Muscle layer of duodenum (tissue), 2 donors: ENCODE data around the gene CLIC3.

Source experiments
- H3K27ac ChIP-seq: one replicate; pipeline ENCODE4 v1.7.0; 2013; ENCODE audit warnings: mild to moderate bottlenecking, low read length
- H3K27me3 ChIP-seq: one replicate; pipeline ENCODE4 v1.7.0; 2013; ENCODE audit warnings: low read depth, mild to moderate bottlenecking, control low read depth, low read length
- H3K36me3 ChIP-seq, 2 donors: one replicate each; pipeline ENCODE4 v1.7.0; 2013; ENCODE audit warnings: low read length in 2 of 2, control low read depth in 1 of 2, mild to moderate bottlenecking in 1 of 2; ENCODE audit not compliant: insufficient read depth in 2 of 2, control insufficient read depth in 1 of 2
- H3K4me1 ChIP-seq, 2 donors: one replicate each; pipeline ENCODE4 v1.7.0; 2013; ENCODE audit warnings: low read length in 2 of 2, mild to moderate bottlenecking in 2 of 2, control low read depth in 1 of 2, moderate library complexity in 1 of 2; ENCODE audit not compliant: insufficient read depth in 2 of 2, control insufficient read depth in 1 of 2
- H3K4me3 ChIP-seq, 2 donors: one replicate each; pipeline ENCODE4 v1.7.0; 2013; ENCODE audit warnings: low read length in 2 of 2, low read depth in 1 of 2, mild to moderate bottlenecking in 1 of 2
- H3K9me3 ChIP-seq, 2 donors: one replicate each; pipeline ENCODE4 v1.7.0; 2013; ENCODE audit warnings: low read length in 2 of 2, control low read depth in 1 of 2, mild to moderate bottlenecking in 1 of 2; ENCODE audit not compliant: control insufficient read depth in 1 of 2
- donor health status: healthy.

The CLIC3 gene

GRCh38 chr9:136958898-136959850 lies 37.2 kb downstream of the CLIC3 start:
- Histone ChIP-seq H3K4me3 (no peak overlapping the region), H3K27me3 (no peaks in the 10 kb centered on the region), H3K36me3 (no peaks in the 10 kb centered on the region), H3K9me3 (no peaks in the 10 kb centered on the region), H3K27ac (no peak overlapping the region), H3K4me1 (peaks cover 0 to 4% of the 10 kb centered on the region in 2 donors)

- H3K9me3 ChIP-seq: no peaks in the 10 kb centered on the region
- no peak overlapping the region for H3K27ac ChIP-seq
- H3K4me1 ChIP-seq: peaks cover 0 to 4% of the 10 kb centered on the region in 2 donors
- H3K4me3 ChIP-seq: no peak overlapping the region
- H3K36me3 ChIP-seq: no peaks in the 10 kb centered on the region
- H3K27me3 ChIP-seq: no peaks in the 10 kb centered on the region
Measured at GRCh38 chr9:136958473-136958872, 37.9 kb downstream of the CLIC3 start.

- H3K4me3 ChIP-seq: no peak overlapping the region
- H3K36me3 ChIP-seq: no peaks in the 10 kb centered on the region
- H3K4me1 ChIP-seq: peaks cover 0 to 4% of the 10 kb centered on the region in 2 donors
- H3K27ac ChIP-seq: no peak overlapping the region
- H3K9me3 ChIP-seq: no peaks in the 10 kb centered on the region
- H3K27me3 ChIP-seq: no peaks in the 10 kb centered on the region
Measured at GRCh38 chr9:136957901-136958300, 38.5 kb downstream of the CLIC3 start.

GRCh38 chr9:136957461-136957860 lies 38.9 kb downstream of the CLIC3 start:
- no peaks in the 10 kb centered on the region for H3K36me3 ChIP-seq
- no peaks in the 10 kb centered on the region for H3K9me3 ChIP-seq
- no peaks in the 10 kb centered on the region for H3K27me3 ChIP-seq
- H3K4me3 ChIP-seq: no peak overlapping the region
- H3K27ac ChIP-seq: no peak overlapping the region
- H3K4me1 ChIP-seq: peaks cover 0 to 4% of the 10 kb centered on the region in 2 donors

- Histone ChIP-seq H3K27me3 (no peaks in the 10 kb centered on the region), H3K36me3 (no peaks in the 10 kb centered on the region), H3K4me1 (peaks cover 0 to 4% of the 10 kb centered on the region in 2 donors), H3K4me3 (no peak overlapping the region), H3K27ac (no peak overlapping the region), H3K9me3 (no peaks in the 10 kb centered on the region)
Measured at GRCh38 chr9:136956604-136957003, 39.8 kb downstream of the CLIC3 start.

GRCh38 chr9:136955943-136956335 lies 40.4 kb downstream of the CLIC3 start:
- H3K4me1 ChIP-seq: peaks cover 0 to 3% of the 10 kb centered on the region in 2 donors
- H3K36me3 ChIP-seq: no peaks in the 10 kb centered on the region
- H3K27me3 ChIP-seq: no peaks in the 10 kb centered on the region
- H3K27ac ChIP-seq: no peak overlapping the region
- no peak overlapping the region for H3K4me3 ChIP-seq
- H3K9me3 ChIP-seq: no peaks in the 10 kb centered on the region

- Histone ChIP-seq H3K4me3 (no peak overlapping the region), H3K36me3 (no peaks in the 10 kb centered on the region), H3K27ac (no peak overlapping the region), H3K9me3 (no peaks in the 10 kb centered on the region), H3K27me3 (no peaks in the 10 kb centered on the region), H3K4me1 (peaks cover 0 to 4% of the 10 kb centered on the region in 2 donors)
Measured at GRCh38 chr9:136955202-136955942, 41.0 kb downstream of the CLIC3 start.

- peaks cover 0 to 9% of the 10 kb centered on the region in 2 donors for H3K4me1 ChIP-seq
- H3K27me3 ChIP-seq: no peaks in the 10 kb centered on the region
- no peaks in the 10 kb centered on the region for H3K36me3 ChIP-seq
- H3K4me3 ChIP-seq: no peak overlapping the region
- no peaks in the 10 kb centered on the region for H3K9me3 ChIP-seq
- no peak overlapping the region for H3K27ac ChIP-seq
Measured at GRCh38 chr9:136954270-136955083, 41.9 kb downstream of the CLIC3 start.

GRCh38 chr9:136953771-136954269 lies 42.5 kb downstream of the CLIC3 start:
- H3K36me3 ChIP-seq: no peaks in the 10 kb centered on the region
- peaks cover 0 to 13% of the 10 kb centered on the region in 2 donors for H3K4me1 ChIP-seq
- H3K4me3 ChIP-seq: no peak overlapping the region
- H3K27ac ChIP-seq: no peak overlapping the region
- H3K9me3 ChIP-seq: no peaks in the 10 kb centered on the region
- no peaks in the 10 kb centered on the region for H3K27me3 ChIP-seq

GRCh38 chr9:136952876-136953770 lies 43.2 kb downstream of the CLIC3 start:
- peaks cover 0 to 13% of the 10 kb centered on the region in 2 donors for H3K4me1 ChIP-seq
- H3K9me3 ChIP-seq: no peaks in the 10 kb centered on the region
- H3K36me3 ChIP-seq: no peaks in the 10 kb centered on the region
- H3K4me3 ChIP-seq: no peak overlapping the region
- H3K27ac ChIP-seq: no peak overlapping the region
- H3K27me3 ChIP-seq: no peaks in the 10 kb centered on the region
